MM.1S (cell line): Measurements from ENCODE around the gene C17orf50.

ENCODE experiments used
- EZH2 ChIP-seq: fragments of 300-600 bp; sonication (generic); optimal IDR thresholded peaks from 2 replicates; pipeline ENCODE3; 2017; ENCODE audit warnings: low read depth, mild to moderate bottlenecking, antibody characterized with exemption, low read length, mixed read lengths
- EZH2phosphoT487 ChIP-seq: fragments of 300-600 bp; sonication (generic); IDR thresholded peaks from 2 replicates; pipeline ENCODE4 v1.6.1; 2018; ENCODE audit warnings: antibody characterized with exemption, low read length
- TF ChIP-seq, protein P1 (sequence below): fragments of 300-600 bp; sonication (generic); IDR thresholded peaks from 2 replicates; pipeline ENCODE4 v1.5.1; 2016; ENCODE audit warnings: antibody characterized with exemption, low read length, mixed read lengths

DNA sequence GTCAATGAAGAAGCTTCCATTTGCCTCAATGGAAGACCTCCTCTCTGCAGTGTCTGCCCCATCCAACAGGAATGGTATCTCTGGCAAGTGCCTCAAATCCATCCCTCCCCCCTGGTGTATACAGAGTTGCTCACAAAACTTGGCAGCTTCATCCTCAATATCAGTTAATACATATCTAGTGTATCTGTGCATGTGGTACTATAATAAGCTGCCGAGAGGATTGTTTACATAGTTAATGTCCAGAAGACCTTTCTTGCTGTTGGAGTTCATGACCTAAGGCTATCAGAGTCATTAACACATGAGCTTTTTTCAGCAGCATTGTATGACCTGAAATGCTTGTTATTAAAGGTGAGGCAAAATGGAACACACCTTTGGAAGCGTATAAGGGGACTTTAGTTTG lies 43.2 kb upstream of the C17orf50 start:
- TF ChIP-seq, protein P1, sequence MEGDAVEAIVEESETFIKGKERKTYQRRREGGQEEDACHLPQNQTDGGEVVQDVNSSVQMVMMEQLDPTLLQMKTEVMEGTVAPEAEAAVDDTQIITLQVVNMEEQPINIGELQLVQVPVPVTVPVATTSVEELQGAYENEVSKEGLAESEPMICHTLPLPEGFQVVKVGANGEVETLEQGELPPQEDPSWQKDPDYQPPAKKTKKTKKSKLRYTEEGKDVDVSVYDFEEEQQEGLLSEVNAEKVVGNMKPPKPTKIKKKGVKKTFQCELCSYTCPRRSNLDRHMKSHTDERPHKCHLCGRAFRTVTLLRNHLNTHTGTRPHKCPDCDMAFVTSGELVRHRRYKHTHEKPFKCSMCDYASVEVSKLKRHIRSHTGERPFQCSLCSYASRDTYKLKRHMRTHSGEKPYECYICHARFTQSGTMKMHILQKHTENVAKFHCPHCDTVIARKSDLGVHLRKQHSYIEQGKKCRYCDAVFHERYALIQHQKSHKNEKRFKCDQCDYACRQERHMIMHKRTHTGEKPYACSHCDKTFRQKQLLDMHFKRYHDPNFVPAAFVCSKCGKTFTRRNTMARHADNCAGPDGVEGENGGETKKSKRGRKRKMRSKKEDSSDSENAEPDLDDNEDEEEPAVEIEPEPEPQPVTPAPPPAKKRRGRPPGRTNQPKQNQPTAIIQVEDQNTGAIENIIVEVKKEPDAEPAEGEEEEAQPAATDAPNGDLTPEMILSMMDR = no peak
- TF ChIP-seq EZH2 (no peak), EZH2phosphoT487 (no peak)
